Fibroblast of pulmonary artery (primary cell): ENCODE data around the gene UTP11.

Experiments
- DNase-seq: peaks from one replicate; pipeline ENCODE4 v3.0.0-alpha.2; 2010; ENCODE audit warnings: low read depth
- H3K4me3 ChIP-seq: replicated peaks from 2 replicates; pipeline ENCODE4 v1.5.1; 2011; ENCODE audit warnings: low read depth, mild to moderate bottlenecking, control low read depth, low read length, moderate library complexity
- TF ChIP-seq, protein P1 (sequence below): IDR thresholded peaks from 2 replicates; pipeline ENCODE4 v1.5.1; 2011; ENCODE audit warnings: mild to moderate bottlenecking, control low read depth, low read length, inconsistent platforms; ENCODE audit errors: missing control alignments

The UTP11 gene

DNA sequence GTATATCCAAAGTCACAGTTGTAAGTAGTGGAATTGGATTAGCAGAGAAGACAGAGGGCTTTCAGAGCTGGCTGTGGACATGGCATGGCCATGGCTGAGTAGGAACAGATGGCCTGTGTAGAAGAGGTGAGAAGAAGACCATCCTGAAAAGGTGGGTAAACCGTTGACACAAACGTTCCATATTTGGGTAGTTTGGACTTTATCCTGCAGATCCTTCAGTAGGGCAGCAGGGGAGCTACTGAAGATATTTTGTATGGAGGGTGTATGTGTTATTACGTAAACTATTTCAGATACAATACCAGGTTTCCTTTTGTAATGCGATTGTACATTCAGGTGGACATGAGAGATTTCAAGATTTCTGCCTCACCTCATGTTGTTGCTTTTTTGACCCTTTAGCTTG, 1.6 kb downstream of the UTP11 start:
- TF ChIP-seq, protein P1, sequence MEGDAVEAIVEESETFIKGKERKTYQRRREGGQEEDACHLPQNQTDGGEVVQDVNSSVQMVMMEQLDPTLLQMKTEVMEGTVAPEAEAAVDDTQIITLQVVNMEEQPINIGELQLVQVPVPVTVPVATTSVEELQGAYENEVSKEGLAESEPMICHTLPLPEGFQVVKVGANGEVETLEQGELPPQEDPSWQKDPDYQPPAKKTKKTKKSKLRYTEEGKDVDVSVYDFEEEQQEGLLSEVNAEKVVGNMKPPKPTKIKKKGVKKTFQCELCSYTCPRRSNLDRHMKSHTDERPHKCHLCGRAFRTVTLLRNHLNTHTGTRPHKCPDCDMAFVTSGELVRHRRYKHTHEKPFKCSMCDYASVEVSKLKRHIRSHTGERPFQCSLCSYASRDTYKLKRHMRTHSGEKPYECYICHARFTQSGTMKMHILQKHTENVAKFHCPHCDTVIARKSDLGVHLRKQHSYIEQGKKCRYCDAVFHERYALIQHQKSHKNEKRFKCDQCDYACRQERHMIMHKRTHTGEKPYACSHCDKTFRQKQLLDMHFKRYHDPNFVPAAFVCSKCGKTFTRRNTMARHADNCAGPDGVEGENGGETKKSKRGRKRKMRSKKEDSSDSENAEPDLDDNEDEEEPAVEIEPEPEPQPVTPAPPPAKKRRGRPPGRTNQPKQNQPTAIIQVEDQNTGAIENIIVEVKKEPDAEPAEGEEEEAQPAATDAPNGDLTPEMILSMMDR = peak; percentile 8
- H3K4me3 ChIP-seq = peak overlapping the region; percentile 71
- no peak for DNase-seq

DNA sequence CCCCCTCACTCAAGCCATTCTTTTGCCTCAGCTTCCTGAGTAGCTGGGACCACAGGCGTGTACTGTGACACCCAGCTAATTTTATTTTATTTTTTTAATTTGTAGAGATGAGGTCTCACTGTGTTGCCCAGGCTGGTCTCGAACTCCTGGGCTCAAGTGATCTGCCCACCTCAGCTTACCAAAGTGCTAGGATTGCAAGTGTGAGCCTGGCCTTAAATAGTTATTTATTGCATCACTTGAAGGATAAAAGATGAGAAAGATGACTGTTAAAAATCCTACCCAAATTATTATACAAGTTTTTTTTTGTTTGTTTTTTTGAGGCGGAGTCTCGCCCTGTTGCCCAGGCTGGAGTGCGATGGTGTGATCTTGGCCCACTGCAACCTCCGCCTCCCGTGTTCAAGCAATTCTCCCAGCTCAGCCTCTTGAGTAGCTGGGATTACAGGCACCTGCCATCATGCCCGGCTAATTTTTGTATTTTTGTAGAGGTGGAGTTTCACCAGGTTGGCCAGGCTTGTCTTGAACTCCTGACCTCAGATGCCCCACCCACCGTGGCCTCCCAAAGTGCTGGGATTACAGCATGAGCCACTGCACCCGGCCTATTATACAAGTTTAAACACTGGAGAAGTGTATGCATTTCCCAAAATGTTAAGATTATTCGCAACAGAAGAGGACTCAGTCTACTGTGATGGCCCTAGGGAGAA, 2.3 kb downstream of the UTP11 start:
- H3K4me3 ChIP-seq = no peak overlapping the region
- TF ChIP-seq, protein P1 = no peak
- DNase-seq = no peak

DNA sequence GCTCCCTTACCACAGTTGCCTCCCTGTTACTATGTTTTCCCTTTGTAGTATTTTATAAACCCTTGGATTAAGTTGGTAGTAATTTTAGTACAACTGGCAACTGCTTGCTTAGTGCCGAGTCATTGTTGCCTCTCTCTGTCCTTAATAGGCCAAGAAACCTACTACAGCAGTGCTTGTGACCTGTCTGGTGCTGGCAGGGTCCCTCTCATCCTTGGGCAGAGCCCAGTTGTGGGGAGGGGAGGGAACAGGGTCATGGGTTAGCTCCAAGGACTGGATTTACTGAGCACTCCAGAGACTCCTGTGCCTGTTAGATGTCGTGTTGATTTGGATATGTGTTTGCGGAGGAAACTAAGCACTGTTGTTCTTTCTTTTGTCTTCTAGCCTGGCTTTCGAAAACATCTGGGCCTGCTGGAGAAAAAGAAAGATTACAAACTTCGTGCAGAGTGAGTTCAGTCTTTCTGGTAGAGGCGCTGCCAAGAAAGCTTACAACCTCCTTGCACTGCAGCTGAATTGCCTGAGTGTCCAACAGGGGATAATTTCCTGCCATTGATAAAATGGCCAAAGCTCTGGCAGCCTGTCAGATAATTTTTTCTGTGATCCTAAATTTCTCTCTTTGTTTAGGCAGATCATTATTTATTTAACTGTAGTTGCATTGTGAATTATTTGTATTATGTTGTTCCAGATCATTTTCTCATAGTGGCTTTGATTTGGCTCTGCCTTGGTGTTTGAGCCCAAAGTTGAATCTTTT, 3.6 kb downstream of the UTP11 start:
- TF ChIP-seq, protein P1 = no peak
- H3K4me3 ChIP-seq = peak overlapping the region; percentile 32
- peak; percentile 82 for DNase-seq

DNA sequence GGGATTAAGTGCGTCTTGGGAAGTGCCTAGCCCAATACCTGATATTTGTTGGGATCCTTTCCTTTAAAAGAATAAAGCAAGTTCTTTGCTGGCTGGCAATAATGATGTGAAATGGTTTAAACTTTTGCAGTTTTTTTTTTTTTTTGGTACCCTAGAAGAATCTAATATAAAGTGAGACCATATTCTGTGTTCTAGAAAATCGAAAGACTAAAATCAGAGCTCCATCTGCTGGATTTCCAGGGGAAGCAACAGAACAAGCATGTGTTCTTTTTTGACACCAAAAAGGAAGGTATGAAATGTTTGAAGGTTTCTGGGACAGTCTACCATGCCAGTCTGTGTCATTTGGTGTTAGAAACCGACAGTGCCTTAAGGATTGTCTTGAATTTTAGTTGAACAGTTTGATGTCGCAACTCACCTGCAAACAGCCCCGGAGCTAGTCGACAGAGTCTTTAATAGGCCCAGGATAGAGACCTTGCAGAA, 6.4 kb downstream of the UTP11 start:
- DNase-seq = peak; percentile 67
- TF ChIP-seq, protein P1 = peak; percentile 72
- no peak overlapping the region for H3K4me3 ChIP-seq

DNA sequence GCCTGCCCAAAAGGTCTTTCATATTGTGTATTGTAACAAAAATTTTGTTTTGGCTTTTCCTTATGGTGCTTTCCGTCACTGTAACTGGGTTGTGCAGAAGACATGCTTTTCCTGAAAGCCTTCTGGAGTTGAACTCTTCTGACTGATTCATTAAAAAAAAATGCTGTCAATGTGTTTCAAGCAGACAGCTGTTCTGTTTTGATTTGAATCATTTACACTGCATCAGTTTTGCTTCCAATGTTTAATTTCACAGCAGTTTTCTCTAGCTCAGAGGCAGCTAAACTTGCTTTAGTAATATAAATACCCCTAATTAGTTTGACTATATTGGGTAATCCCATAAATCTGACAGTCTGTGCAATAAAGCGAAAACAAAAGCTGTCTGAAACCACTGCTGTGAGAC, 7.9 kb downstream of the UTP11 start:
- TF ChIP-seq, protein P1 = no peak
- H3K4me3 ChIP-seq = no peak overlapping the region
- no peak for DNase-seq

DNA sequence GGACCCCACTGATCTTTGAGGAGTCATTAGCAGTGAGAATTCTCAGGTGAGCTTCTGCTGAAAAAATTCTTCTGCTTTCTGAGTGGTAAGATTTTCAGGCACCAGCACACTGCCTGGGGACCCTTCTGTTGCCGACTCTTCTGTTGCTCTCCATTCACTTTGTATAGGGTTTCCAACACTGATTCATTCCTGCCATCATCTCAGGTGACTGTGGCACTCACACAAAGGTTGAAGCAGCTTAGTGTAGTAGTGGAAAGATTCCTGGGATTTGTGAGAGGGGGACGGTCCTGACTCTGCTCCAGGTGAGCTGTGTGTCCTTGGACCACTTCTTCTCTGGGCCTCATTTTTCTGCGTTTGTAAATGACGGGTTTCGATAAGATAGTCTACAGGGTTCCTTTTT, 9.4 kb downstream of the UTP11 start:
- no peak overlapping the region for H3K4me3 ChIP-seq
- TF ChIP-seq, protein P1 = no peak
- DNase-seq = no peak

DNA sequence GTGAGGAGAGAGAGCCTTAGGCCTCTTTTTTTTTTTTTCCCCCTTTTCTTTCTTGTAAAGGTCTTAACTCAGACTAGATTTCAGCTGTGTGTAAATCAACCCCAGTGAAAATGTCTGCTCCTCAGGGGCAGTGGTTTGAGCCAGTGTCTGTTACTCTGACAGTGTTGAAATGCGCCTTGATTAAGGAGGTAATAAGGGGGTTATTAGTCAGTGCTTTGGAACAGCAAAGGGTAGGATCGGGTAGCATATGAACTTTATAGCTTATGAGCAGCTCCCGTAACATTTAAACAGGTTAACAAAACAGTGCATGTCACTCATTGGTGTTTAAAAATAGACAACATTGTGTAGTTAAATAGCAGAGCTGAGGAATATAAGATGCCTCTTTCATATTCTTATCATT, 10.3 kb downstream of the UTP11 start:
- TF ChIP-seq, protein P1 = no peak
- no peak overlapping the region for H3K4me3 ChIP-seq
- DNase-seq = no peak
